WTC11 (cell line): ENCODE results near the gene MAGEB2.

Source experiments
- ELF4 ChIP-seq: sonication (generic); formaldehyde crosslinking; IDR thresholded peaks from 2 replicates; pipeline ENCODE4 v1.8.1; 2022; ENCODE audit warnings: low read depth, mild to moderate bottlenecking, moderate library complexity, missing genetic modification reagents
- NR3C1 ChIP-seq: sonication (generic); formaldehyde crosslinking; conservative IDR thresholded peaks from 2 replicates; pipeline ENCODE4 v1.8.1; 2023; ENCODE audit warnings: low read depth, mild to moderate bottlenecking, missing genetic modification reagents
- ZNF396 ChIP-seq: fragments of 250-450 bp; sonication (Bioruptor Pico); IDR thresholded peaks from 2 replicates; pipeline ENCODE4 v1.8.0; 2021; ENCODE audit warnings: mild to moderate bottlenecking, moderate library complexity, borderline replicate concordance
- TF ChIP-seq, protein P1 (sequence below): fragments of 200-600 bp; IDR thresholded peaks from 2 replicates; pipeline ENCODE4 v1.8.0; 2022; ENCODE audit warnings: antibody characterized with exemption
- TF ChIP-seq, protein P2 (sequence below): sonication (generic); formaldehyde crosslinking; IDR thresholded peaks from 2 replicates; pipeline ENCODE4 v1.8.1; 2023; ENCODE audit warnings: mild to moderate bottlenecking, moderate library complexity, missing genetic modification reagents

DNA sequence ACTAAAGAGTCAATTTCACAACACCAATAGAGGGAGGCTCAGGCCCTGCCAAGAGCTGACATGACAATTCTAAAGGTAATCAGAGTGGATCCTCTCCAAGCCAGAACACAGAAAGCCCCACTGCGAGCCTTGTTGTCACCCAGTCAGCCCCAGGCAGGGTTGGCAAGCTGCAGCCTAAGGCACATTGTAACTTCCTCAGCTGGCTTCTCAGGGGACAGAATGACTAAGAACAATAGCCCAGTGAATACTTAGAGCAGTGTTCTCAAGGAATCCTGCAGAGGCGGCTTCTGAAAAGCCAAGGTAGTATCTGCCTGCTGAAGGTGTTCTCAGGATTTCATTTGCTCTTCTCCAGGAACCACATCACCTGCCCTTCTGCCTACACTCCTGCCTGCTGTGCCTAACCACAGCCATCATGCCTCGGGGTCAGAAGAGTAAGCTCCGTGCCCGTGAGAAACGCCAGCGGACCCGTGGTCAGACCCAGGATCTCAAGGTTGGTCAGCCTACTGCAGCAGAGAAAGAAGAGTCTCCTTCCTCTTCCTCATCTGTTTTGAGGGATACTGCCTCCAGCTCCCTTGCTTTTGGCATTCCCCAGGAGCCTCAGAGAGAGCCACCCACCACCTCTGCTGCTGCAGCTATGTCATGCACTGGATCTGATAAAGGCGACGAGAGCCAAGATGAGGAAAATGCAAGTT, 26.5 kb downstream of the MAGEB2 start, which contains the start of gene MAGEB4:
- TF ChIP-seq, protein P1, sequence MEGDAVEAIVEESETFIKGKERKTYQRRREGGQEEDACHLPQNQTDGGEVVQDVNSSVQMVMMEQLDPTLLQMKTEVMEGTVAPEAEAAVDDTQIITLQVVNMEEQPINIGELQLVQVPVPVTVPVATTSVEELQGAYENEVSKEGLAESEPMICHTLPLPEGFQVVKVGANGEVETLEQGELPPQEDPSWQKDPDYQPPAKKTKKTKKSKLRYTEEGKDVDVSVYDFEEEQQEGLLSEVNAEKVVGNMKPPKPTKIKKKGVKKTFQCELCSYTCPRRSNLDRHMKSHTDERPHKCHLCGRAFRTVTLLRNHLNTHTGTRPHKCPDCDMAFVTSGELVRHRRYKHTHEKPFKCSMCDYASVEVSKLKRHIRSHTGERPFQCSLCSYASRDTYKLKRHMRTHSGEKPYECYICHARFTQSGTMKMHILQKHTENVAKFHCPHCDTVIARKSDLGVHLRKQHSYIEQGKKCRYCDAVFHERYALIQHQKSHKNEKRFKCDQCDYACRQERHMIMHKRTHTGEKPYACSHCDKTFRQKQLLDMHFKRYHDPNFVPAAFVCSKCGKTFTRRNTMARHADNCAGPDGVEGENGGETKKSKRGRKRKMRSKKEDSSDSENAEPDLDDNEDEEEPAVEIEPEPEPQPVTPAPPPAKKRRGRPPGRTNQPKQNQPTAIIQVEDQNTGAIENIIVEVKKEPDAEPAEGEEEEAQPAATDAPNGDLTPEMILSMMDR, result no peak
- TF ChIP-seq ZNF396 (CRISPR knock-in tag), result no peak
- TF ChIP-seq, protein P2, sequence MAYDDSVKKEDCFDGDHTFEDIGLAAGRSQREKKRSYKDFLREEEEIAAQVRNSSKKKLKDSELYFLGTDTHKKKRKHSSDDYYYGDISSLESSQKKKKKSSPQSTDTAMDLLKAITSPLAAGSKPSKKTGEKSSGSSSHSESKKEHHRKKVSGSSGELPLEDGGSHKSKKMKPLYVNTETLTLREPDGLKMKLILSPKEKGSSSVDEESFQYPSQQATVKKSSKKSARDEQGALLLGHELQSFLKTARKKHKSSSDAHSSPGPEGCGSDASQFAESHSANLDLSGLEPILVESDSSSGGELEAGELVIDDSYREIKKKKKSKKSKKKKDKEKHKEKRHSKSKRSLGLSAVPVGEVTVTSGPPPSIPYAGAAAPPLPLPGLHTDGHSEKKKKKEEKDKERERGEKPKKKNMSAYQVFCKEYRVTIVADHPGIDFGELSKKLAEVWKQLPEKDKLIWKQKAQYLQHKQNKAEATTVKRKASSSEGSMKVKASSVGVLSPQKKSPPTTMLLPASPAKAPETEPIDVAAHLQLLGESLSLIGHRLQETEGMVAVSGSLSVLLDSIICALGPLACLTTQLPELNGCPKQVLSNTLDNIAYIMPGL (CRISPR knock-in tag), result no peak
- no peak for TF ChIP-seq NR3C1 (CRISPR knock-in tag)
- TF ChIP-seq ELF4 (CRISPR knock-in tag), result no peak
